HG03280 (cell line): ENCODE results near the gene SV2C.
"Not testable (repeated sequence)": the region's sequence is repeated elsewhere in the genome, so short reads cannot be mapped to it uniquely, and the experiment has no call there.

Experiments
- ATAC-seq: cut with Tn5 transposase; IDR thresholded peaks from one replicate; pipeline ENCODE4 v1.9.1; 2021; ENCODE audit warnings: mild to moderate bottlenecking, moderate library complexity; ENCODE audit not compliant: unreplicated experiment

Gene SV2C

DNA sequence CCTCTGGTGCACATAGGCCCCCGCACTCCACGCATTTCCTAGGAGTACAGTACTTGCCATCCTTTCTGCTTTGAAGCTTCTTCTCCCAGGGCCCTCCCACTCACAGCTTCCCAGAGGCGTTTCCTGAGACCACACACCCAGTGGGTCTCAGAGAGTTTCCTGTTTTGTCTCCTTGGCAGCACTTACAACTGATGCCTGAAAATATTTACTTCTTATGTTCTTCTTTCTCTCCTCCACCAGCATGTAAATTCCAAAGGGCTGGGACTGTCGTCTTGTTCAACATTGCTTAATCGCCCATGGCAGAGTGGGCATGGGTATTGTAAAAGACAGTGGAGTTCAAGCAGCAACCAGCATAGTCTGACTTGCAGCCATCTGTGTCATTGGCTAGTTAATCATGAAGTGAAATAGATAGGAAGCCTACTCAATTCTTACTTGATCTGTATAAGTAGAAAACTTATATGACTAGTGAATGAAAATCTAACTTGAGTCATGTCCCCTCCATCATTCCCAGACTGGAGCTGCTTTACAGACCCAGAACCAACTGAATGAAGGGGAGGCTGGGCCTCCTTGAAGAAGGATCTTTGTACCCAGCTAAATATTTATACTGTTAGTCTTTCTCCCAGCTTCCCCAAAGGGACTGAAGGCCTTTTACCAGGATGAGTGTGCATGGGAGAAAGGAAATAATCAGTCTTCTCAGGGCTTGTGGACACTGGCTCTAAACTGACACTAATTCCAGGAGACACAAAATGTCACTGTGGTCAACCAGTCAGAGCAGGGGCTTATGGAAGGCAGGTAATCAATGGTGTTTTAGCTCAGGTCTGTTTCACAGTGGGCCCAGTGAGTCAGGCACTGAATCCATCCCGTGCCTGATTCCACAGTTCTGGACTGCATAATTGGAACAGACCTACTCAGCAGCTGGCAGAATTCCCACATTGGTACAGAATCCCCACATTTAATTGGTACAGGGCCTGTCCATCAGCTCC is 116.4 kb downstream of the SV2C start:
- ATAC-seq = no peak

DNA sequence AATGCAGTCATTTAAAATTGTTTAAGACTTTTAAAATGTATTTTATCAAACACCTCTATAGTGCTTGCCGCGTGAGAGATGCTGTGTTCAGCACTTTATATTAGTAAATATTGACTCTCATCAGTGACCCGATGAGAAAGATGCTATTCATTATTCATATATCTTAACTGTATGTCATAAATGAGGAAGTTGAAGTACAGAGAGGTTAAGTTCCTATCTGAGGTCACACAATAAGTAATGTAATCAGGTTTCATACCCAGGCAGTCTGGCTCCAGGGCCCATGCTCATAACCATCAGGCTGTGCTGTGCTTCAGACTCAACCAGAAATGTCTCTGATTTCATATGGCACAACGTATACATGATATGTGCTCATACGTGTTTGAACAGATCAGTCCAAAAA is 119.0 kb downstream of the SV2C start:
- ATAC-seq = no peak

DNA sequence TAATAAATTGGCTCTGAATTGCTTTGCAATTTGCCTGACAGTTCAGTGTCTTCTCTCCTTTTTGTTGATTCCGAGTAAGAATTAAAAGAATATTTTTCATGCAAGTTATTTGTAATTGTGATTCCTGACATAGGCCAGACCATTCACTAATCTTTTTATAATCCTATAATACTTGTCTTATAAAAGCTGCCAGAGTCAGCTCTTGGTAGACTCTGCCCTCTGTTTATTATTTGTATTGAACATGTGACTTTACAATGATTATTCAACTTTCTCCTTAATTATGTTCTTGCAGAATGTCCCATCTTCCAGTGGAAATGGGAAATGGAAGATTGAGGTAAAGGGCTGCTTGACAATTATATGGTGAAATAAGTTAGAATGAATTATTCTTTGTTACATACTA is 121.0 kb downstream of the SV2C start:
- ATAC-seq = no peak

DNA sequence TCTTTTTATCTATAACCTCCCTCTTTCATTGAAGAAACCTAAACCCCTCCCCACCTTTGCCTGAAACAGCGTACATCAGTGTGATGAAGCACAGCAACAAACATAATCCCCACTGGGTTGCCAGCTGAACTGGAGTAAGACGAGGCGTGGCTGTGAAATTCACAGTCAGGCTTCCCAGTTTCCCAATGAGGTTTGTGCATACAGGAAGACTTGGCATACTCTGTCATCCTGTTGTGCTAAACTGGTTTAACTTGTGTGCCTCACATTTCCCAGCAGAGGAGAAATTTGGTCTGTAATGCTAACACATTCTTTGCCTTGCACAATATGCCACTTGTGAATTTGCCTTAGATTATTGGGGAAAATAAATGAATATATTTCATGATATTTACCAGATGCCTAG is 121.5 kb downstream of the SV2C start:
- ATAC-seq = no peak

DNA sequence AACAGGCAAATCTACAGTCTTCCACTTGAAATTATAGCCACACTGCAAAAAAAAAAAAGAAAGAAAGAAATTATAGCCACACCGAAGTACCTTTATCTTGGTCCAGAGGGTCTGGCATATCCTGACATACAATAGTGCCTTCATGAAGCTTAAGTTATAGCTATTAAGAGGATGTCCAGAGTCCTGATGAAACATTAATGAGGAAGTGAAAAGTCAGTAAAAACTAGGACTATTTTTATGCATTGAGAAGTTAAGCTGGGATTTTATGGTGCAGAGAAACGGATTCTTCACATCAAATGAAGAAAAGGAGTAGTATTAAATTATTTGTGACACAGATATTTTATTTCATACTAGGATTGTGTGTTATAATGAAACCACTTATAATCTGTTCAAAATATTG is 123.9 kb downstream of the SV2C start:
- ATAC-seq = no peak

DNA sequence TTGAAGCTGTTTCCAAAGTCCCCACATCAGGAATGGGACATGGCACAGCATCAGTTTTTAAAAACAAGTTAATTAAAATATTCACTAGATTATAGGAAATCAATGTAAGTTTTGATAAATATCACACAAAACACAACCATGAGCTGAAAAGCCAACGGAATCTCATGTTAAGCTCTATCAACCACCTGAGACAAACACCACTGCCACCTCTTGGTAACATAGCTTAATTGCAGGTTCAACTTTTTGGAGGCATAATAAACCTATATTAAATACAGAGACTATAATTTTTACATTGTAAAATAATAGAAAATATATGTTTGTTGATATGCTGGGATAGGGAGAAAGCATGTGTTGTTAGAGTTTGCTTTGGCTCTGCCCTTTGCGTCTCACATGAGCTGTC is 126.1 kb downstream of the SV2C start:
- no peak for ATAC-seq

DNA sequence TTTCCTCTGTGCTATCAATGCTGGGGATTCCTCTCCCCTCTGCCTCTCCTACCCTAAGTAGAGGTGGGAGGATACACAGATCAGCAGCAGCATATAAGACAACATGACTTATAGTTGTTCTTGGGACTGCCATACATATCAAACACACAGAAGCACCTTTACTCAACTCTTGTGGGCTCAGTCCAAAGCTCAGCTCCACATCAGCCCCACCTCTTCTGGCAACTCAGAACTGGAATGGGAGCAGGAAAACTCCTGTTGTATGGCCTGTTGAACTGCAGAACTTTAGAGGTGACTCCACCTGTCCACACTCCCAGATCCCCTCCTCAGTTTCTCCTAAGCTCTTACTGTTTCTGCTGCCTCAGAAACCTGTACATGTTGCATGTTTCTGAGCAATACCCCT is 127.8 kb downstream of the SV2C start:
- no peak for ATAC-seq

DNA sequence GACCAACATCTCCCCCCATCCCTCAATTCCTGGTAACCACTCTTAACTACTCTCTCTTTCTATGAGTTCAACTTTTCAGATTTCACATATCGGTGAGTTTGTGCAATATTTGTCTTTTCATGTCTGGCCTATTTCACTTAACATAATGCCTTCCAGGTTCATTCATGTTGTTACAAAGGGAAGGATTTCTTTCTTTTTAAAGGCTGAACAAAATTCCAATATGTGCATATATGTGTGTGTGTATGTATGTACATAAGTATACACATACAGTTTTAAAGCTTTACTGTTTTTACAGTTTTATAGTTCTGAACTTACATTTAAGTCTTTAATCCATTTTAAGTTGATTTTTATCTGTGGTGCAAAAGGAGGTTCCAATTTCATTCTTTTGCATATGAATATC is 130.7 kb downstream of the SV2C start:
- ATAC-seq = no peak

DNA sequence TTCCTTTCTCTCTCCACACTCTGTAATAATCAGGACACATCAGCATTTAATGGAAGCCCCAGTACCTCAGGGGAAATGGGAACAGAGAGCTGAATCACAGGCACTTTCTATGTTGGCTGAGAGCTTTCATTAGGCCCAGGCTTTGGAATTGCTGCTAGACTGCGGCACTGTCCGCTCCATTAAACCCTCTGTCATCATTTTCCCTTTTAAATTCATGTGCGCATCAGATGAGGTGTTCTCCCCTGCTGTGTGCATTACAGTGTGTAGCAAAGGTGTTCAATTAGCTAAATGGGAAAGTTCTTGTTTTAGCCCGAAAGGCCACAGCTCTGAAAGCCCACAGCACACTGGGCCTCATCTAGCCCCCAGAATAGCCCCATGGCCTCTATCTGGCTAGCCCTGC is 133.6 kb downstream of the SV2C start:
- no peak for ATAC-seq

DNA sequence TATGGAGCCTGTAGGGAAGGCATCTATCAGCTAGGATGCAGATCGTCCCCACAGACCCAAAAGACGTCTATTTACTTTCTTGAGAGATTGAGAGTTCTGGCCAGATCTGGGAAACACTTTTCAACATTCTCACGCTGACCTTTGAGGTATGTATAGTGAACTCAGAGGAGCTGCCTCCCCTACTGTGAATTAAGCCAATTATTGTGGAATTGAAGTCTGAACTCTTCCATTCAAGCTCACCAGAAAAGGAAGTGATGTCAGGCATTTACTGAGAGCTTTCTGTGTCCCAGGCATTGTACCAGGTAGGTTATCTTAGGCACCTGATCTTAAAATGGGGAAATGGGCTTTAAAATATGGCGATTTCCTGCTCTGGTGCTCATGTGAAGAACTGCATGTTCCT is 136.5 kb downstream of the SV2C start:
- ATAC-seq = no peak

DNA sequence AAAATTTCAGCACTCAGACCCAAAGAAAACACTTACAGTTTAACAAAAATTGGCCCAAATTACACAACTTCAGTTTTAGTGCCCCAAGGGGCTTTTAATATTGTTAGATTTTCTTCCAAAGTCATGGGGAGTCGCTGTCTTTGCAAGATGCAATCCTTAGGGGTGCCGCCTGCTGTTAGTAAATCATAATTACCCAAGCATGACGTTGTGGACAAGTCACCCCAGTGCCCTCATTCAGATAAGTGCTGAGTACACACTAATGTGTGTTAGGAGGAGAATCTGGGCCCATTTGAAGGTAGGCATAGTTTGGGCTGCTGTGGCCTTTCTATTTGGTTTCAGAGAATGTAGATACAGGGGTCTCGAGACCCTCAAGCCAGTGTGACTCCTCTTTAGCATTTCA is 138.1 kb downstream of the SV2C start:
- no peak for ATAC-seq

DNA sequence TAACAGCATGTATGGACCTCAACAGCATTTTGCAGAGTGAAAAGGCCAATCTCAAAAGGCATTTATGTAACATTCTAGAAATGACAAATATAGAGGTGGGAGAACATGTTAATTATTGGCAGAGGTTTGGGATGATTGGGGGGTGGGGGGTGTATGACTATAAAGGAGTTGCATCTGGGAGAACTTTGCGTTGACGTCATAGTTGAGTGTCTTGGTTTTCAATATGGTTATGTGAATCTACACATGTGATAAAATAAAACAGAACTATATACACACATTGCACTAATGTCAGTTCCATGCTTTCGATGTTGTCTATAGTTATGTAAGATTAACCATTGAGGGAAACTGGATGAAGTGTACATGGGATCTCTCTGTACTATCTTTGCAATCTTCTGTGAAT is 139.1 kb downstream of the SV2C start:
- no peak for ATAC-seq

DNA sequence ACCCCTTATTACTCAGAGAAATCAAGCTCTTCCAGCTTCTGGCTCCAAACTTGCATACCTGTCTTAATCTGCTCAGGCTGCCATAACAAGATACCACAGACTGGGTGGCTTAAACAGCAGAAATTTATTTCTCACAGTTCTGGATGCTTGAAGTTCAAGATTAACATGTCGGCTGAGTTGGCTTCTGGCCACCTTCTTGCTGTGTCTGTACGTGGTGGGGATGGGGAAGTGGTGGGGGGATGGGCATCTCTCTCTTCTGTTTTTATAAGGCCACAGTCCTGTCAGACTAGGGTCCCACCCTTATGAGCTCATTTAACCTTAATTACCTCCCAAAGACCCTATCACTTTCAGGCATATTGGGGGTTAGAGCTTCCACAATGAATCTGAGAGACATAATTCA is 140.5 kb downstream of the SV2C start:
- ATAC-seq = no peak

DNA sequence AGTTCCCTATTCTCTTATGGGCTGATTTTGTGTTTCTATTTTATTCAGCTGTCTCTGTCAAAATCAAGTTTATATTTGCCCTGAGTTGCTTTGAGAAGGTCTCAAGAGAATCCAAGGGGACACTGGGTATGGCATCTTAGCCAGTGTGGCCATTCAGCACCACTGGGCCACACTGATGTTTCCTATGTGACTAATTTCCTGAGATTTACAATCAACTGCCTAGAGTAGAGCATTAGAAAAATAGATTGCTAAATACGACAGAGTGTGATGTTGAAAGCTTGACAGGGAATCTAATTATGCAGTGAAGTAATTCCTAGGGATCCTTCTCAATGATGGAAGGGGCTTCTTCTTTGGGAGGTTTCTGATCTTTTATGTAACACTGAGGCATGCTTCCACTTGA is 141.7 kb downstream of the SV2C start:
- ATAC-seq = no peak

DNA sequence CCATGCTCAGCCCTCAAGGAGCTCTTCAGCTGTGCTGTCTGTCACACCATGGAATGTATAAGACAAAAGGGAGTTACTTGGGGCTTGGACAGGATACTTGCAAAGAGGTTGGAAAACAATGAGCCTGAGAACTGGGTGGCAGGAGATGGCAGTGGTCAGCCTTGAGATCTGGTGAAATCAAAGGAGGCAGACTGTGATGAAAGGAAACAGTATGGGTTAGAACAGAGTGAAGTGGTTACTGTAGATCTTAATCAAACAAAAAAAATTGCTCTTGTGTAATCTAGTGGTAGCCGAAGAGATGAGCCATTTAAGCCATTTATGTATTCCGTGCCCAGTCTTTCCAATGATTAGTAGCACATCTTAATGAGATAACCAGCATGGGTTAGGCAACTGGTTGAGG is 142.2 kb downstream of the SV2C start:
- ATAC-seq = no peak

DNA sequence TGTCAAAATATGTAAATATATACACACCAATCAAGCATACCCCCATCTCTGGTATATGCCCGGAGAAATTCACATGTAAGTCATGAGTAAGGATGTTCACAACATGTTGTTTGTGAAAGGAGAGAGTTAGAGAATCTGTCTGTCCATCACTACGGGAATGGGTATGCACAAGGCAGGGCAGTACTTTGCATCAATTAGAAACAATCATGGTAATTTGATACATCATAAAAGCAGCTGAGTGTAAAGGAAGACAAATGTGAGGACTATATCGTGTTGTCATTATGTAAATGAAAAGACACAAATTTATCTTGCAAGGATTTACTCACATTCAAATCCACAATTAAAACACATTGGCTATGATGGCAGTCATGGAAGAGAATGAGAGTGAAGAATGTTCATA is 146.7 kb downstream of the SV2C start:
- ATAC-seq = no peak

DNA sequence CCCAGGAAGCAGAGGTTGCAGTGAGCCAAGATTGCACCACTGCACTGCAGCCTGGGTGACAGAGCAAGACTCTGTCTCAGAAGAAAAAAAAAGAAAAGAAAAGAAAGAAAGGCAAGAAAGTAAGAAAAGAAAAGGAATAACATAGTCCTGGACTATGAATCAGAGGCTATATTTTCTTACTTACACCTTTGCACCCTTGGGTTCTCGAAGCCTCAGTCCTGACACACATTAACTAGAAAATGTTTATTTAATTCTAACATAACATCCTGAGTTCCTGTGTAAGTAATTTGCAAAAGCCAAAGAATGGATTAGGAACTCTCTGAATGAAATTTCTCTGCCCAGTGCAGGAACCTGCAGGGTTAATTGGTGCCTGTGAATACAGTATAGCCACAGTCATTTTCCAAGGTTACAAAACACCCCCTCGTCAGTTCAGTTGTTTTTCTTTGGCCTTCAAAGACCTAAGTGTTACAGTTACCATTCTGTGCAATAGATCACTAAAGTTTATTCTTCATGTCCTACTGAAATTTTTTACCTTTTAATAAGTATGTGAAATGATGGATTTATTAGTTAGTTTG is 147.6 kb downstream of the SV2C start:
- no peak for ATAC-seq

DNA sequence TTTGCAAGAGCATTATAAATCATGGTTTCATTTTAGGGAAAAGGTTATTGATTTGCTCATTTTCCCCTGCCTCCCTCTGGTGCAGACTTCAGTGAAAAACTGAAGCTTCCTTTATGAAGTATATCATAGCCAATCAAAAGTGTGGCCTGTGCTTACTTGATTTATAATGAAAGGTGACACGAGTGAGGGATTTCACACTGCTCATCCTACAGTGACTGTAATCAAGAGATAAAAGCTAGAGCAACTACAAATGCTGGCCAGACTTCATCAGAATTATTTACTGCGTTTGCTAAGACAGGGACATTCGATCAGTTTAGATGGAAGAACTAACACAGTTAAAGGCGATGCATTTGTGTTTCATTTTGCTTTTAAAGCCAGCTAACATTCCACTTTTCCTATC is 151.5 kb downstream of the SV2C start:
- ATAC-seq = no peak

DNA sequence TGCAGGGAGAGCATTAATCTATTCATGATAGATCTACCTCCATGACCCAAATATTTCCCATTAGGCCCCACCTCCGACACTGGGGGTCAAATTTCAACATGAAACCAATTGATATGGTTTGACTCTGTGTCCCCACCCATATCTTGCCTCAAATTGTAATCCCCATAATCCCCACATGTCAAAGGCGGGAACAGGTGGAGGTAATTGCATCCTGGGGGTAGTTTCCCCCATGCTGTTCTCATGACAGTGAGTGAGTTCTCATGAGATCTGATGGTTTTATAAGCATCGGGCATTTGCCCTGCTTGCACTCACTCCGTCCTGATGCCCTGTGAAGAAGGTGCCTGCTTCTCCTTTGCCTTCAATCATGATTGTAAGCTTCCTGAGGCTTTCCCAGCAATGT is 153.5 kb downstream of the SV2C start:
- no peak for ATAC-seq

DNA sequence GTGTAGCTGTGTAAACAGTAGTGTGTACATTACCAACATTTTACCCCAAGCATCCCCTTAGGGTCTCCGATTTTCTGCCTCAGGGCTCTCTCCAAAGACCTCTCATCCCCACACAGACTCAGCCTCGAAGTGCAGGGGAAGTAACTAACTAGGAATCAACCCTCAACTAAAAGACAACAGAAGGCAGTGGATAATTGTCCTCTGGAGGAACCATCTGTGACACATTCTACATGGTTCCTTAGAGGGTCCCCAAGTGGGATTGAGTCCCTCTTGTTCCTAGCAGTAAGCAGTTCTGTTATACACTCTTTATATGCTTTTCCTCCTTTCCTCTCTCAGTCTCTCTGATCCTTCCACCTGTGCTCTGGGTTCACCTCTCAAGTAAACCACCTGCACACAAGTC is 157.2 kb downstream of the SV2C start:
- ATAC-seq = no peak

DNA sequence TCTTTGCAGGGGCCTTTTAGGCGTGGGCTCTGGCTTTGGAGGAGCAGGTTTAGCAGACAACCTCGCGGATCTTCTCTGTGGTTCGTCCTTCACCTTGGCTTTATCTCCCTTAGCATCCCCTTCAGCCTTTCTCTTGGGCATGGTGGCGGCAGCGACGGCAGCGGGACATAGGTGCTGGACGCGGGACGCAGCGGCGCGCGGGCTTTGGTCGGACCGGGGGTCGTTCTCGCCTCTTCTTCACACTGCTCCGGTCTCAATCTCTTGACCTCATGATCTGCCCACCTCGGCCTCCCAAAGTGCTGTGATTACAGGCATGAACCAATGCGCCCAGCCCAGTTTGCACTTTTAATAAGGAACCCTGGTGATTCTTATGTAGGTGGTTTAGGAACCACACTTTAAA is 159.0 kb downstream of the SV2C start:
- ATAC-seq = not testable (repeated sequence)

DNA sequence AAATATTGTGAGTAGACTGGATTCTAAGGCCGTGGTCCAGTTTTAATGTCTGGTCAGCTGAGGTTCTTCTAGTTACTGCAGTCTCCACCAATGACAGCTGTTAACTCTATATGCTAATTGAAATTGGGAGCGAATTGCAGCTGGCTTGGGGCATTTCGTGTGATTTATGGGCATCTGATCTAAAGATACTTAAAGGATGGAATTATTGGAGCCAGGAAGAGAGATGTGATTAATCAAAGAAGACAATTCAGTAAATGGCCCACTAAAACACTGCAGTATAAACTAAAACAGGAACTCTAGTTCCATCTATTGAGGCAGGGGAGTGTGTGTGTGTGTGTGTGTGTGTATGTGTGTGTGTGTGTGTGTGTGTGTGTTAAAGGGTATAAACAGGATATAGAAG is 162.4 kb downstream of the SV2C start:
- ATAC-seq = no peak

DNA sequence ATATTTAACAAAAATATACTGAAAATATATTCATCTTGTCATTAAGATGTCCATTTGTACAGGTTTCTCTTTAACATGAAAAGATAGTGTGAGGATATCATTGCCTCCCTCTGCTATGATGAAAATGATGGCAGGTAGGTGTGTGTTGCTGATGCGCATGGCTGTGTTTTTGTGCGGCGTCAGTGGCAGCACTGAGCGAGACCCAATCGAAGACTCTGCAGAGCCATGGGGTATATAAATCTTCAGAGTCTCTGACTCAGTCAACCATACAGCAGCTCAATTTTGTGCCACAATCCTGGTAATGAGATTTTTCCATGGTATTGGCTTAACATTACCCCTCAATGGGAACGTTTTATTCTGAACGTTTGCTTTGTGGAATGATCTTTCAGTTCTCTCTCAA is 166.4 kb downstream of the SV2C start:
- no peak for ATAC-seq
